Spleen (tissue), 7 donors: Measurements from ENCODE around the gene STK36.

ENCODE experiments used
- CTCF ChIP-seq, 11 experiments: fragments of 200-600 bp in 7 of 11; fragments of 450-650 bp in 4 of 11; sonication (generic) in 4 of 11; IDR thresholded peaks in 8 of 11; conservative IDR thresholded peaks in 3 of 11; 1 replicate in 7 of 11; 2 replicates in 4 of 11; pipeline versions ENCODE4 v1.4.0 to v1.8.0; 2016 to 2021; ENCODE audit warnings: antibody characterized with exemption in 11 of 11, inconsistent platforms in 4 of 11, mild to moderate bottlenecking in 1 of 11
- POLR2A ChIP-seq, 3 donors: fragments of 450-650 bp; IDR thresholded peaks; one replicate each; pipeline ENCODE4 v1.5.1; 2017; ENCODE audit warnings: antibody characterized with exemption in 3 of 3, mild to moderate bottlenecking in 1 of 3
- donor health status: DM: no; HTN: no; CAD: no; lungs with moderate emphysema.
- donor health status: DM: no; HTN: no; CAD: no.
- donor health status: DM: no; HTN: no; CAD: no.

GRCh38 chr2:218720048-218721041 is 48.5 kb downstream of the STK36 start:
- TF ChIP-seq POLR2A (IDR thresholded peaks at IDR 0.05): no peak
- TF ChIP-seq CTCF (IDR thresholded peaks at IDR 0.05 in 8 of 11, conservative IDR thresholded peaks at IDR 0.05 in 3 of 11): no peak
